Measurements from ENCODE around the gene NPLOC4.

Gene NPLOC4

GRCh38 chr17:81566461-81567126, 70.3 kb downstream of the NPLOC4 start:
- no peak for TF ChIP-seq CTCF (IDR thresholded peaks at IDR 0.05; ENCODE audit: control insufficient read depth, insufficient read depth, low read depth, low read length, missing control alignments)
- DNase-seq (ENCODE audit: low read depth): peak; percentile 96
- H3K4me3 ChIP-seq (ENCODE audit: control insufficient read depth, low read depth, low read length): no peak overlapping the region

- no peak for TF ChIP-seq CTCF (IDR thresholded peaks at IDR 0.05; ENCODE audit: control insufficient read depth, insufficient read depth, low read depth, low read length, missing control alignments)
- no peak overlapping the region for H3K4me3 ChIP-seq (ENCODE audit: control insufficient read depth, low read depth, low read length)
- no peak for DNase-seq (ENCODE audit: low read depth)
These were observed 71.7 kb downstream of the NPLOC4 start for GRCh38 chr17:81565231-81565630.

DNA sequence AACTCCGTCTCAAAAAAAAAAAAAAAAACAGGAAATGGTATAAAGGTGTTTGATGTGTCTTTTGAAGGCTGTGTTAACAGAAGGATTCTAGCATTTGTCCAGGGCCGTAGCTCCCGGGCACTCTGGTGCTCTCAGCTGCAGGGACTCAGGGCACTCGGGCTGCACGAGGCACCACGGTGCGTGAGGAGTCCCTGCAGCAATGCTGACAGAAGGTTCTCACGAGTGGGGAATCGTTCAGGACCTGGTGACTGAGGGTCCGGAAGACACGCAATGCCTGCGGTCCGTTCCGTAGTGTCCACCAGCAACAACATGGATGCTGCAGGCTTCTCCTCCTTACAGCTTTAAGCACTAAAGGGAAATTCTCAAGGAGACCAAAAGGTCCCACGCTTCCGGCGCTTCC, 72.1 kb downstream of the NPLOC4 start:
- no peak for TF ChIP-seq CTCF (IDR thresholded peaks at IDR 0.05; ENCODE audit: control insufficient read depth, insufficient read depth, low read depth, low read length, missing control alignments)
- H3K4me3 ChIP-seq (ENCODE audit: control insufficient read depth, low read depth, low read length): no peak overlapping the region
- no peak for DNase-seq (ENCODE audit: low read depth)

- DNase-seq (ENCODE audit: low read depth): peak; percentile 89
- no peak for TF ChIP-seq CTCF (IDR thresholded peaks at IDR 0.05; ENCODE audit: control insufficient read depth, insufficient read depth, low read depth, low read length, missing control alignments)
These were observed 72.9 kb downstream of the NPLOC4 start for GRCh38 chr17:81563861-81564586.

GRCh38 chr17:81561494-81561885, 75.4 kb downstream of the NPLOC4 start:
- no peak for DNase-seq (ENCODE audit: low read depth)
- no peak for TF ChIP-seq CTCF (IDR thresholded peaks at IDR 0.05; ENCODE audit: control insufficient read depth, insufficient read depth, low read depth, low read length, missing control alignments)
- no peak overlapping the region for H3K4me3 ChIP-seq (ENCODE audit: control insufficient read depth, low read depth, low read length)

More at GRCh38 chr17:81563861-81564586, 72.9 kb downstream of the NPLOC4 start:
- no peak overlapping the region for H3K4me3 ChIP-seq (ENCODE audit: control insufficient read depth, low read depth, low read length)

DNA sequence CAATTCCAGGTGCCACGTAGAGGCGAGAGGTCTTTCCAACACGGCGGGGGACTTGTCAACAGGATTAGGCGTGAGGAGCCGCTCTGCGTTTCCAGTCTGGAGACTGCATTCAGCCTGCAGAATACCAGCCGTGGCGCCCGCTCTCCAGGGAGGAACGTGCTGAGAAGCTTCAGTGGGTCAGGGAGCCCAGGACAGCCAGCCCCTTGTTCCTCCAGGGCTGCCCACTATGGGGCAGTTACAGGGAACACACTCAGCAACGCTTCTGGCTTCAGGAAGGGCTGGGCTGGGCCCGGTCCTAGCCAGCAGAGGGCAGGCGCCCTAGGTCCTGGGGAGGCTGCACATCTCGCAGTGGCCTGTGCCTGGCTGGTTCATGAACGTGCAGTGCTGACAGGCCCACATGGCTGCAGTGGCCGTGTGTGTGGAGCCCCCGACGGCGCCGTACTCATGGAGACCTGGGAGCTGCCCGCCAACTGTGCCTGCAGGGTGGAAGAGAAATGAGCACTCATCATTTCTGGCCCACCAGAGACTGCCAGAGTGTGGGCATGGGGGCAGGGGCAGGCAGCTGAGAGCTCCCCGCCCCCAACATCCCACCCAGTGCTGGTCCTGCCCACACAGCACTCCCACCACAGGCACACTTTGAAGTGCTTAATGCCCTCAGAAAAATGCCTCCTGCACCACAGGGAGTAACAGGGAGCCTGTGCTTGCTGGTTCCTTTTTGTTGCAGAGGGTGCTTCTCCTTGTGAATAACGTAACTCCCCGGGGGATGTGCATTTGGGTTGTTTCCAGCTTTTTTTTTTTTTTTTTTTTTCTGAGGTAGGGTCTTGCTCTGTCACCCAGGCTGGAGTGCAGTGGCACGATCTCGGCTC, 77.7 kb downstream of the NPLOC4 start:
- TF ChIP-seq CTCF (IDR thresholded peaks at IDR 0.05; ENCODE audit: control insufficient read depth, insufficient read depth, low read depth, low read length, missing control alignments): peak; percentile 32
- H3K4me3 ChIP-seq (ENCODE audit: control insufficient read depth, low read depth, low read length): no peak overlapping the region
- no peak for DNase-seq (ENCODE audit: low read depth)
